ENCODE results near the gene GRM1.

GRM1 gene

DNA sequence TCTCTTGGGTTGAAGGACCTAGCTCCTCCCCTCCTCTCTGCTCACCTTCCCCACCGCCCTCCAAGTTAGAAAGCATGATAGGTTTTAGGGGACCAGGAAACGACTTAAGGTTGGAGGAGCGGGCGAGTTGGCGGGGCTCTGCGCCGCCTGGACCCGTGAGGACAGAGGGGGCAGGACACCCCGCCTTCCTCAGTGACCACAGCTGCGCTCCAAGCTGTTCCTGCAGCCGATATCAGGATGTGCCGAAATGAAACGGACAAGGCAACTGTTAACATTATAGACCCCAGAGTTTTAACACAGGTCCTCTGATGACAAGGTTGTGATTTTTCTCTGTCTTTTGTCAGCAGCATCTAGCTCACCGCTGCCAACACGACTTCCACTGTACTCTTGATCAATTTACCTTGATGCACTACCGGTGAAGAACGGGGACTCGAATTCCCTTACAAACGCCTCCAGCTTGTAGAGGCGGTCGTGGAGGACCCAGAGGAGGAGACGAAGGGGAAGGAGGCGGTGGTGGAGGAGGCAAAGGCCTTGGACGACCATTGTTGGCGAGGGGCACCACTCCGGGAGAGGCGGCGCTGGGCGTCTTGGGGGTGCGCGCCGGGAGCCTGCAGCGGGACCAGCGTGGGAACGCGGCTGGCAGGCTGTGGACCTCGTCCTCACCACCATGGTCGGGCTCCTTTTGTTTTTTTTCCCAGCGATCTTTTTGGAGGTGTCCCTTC lies at the start of gene GRM1:
Gene GRM1, plus strand, starts transcription at position 212 of the 722 bp plus-strand sequence. Its CDS starts 456 bp downstream, at position 668.
- DNase-seq (ENCODE audit: low read depth in 2 of 2) = no peak

- no peak for DNase-seq (ENCODE audit: low read depth in 2 of 2)
Measured at GRCh38 chr6:146009338-146009737, 19.5 kb upstream of the GRM1 start.

DNA sequence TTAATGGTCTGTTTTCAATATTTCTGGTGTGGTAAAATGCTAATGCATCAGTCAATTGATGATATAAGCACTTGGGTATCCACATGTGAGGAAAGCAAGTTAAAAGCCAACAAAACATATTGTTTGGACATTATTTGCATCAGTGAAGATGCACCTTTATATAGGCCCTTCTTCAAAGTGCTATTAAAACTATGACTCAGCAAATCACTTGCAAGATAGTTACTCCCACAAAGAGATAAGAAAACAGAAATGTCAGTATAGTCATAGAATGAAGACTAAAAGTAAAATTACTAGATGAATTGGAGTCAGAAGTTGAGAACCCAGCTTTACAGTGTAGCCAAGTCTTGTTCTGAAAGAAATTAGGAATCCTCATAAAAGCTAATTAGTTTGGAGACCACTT lies 14.6 kb upstream of the GRM1 start:
- no peak for DNase-seq (ENCODE audit: low read depth in 2 of 2)

- no peak for DNase-seq (ENCODE audit: low read depth in 2 of 2)
Measured at GRCh38 chr6:146017672-146018071, 11.2 kb upstream of the GRM1 start.

DNA sequence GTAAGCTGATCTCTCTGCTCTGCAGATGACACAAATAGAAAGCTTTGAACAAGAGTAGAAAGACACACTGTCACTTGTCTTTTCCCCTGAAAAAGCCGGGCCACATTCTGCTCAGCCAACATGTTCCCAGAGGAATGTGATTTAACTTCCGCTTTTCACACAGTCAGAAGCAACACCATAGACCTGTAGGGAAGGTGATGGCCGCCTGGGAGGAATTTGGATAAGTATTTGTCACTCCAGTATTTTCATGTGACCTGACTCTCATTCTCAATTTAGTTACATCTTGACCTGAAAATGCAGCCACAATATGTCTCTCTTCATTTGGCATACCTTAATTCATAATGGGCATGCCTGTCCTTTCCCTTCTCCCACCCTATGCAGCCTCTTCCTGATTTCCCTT lies 2.0 kb upstream of the GRM1 start:
- DNase-seq (ENCODE audit: low read depth in 2 of 2) = no peak

DNA sequence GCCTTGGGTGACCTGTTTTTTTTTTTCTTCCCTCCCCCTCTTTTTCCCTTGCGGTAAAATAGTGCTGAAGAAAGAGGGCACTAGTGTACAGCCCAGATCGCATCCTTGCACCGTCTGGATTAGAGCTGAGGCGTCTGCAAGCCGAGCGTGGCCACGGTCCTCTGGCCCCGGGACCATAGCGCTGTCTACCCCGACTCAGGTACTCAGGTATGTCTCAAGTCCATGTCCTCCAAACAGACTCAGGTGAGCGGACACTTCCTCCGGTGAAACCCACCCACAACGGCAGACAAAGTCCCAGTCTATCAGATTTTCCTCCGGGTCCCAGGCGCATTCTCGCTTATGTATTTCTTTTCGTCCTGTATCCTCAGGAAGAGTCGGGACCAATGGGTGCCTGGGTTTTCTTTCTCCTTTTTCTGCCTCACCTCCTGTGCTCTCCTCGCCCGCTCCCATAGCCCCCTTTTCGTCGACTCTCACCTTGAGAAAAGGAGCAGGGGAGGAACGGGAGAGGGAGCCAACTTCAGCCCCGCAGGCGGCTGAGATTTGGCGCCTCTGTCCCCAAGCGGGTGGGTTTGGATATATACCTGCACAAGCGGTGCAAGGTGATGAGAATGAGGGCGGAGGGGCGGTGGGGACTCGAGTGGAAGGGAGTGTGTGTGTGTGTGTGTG lies 1.1 kb upstream of the GRM1 start:
- DNase-seq (ENCODE audit: low read depth in 2 of 2) = no peak

DNA sequence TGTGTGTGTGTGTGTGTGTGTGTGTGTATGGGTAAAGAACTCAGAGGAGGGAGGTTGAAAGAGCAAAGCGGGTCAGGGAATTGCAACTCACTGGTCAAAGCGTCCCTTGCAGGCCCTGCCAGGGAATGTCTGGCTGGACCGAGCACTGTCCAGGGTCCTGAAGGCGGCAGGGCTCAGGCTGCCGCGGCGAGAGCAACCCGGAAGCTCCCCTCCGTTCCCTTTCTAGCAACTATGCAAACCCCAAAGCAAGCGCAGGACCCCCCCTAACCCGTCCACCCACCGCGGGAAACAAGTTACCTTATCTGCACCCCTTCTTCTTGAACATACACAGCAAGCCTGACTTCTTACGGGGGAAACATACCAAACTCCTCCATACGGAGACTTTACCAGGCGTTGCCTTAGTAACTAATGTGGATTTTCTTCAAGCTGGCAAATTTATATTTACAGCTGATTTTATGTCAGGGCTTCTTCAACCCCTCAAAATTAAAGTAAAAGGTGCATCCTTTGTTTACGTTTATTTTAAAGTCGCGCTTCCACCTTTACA lies 538 bp upstream of the GRM1 start:
- no peak for DNase-seq (ENCODE audit: low read depth in 2 of 2)

DNA sequence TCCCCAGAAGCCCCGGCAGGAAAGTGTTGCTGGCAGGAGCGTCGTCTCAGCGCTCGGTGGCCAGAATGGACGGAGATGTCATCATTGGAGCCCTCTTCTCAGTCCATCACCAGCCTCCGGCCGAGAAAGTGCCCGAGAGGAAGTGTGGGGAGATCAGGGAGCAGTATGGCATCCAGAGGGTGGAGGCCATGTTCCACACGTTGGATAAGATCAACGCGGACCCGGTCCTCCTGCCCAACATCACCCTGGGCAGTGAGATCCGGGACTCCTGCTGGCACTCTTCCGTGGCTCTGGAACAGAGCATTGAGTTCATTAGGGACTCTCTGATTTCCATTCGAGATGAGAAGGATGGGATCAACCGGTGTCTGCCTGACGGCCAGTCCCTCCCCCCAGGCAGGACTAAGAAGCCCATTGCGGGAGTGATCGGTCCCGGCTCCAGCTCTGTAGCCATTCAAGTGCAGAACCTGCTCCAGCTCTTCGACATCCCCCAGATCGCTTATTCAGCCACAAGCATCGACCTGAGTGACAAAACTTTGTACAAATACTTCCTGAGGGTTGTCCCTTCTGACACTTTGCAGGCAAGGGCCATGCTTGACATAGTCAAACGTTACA lies 817 bp downstream of the GRM1 start:
- no peak for DNase-seq (ENCODE audit: low read depth in 2 of 2)

DNA sequence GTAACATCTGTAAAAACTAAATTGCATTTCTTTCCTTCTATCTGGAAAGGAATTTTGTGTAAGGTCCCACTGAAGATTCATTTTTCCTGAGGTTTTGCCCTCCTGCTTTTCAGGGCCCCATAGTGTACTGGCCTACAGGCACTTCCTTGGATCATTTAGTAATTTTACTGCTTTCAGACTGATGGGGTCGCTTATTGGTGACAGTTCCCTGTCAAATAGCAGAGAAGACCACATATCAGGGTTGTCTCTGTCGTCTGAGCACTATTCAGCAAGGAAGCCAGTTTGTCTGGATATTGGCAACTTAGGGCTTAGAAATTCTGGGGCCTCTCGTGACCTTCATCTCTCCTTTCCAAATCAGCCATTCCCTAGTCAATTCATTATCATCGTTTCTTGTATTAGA lies 3.5 kb downstream of the GRM1 start:
- DNase-seq (ENCODE audit: low read depth in 2 of 2) = no peak

DNA sequence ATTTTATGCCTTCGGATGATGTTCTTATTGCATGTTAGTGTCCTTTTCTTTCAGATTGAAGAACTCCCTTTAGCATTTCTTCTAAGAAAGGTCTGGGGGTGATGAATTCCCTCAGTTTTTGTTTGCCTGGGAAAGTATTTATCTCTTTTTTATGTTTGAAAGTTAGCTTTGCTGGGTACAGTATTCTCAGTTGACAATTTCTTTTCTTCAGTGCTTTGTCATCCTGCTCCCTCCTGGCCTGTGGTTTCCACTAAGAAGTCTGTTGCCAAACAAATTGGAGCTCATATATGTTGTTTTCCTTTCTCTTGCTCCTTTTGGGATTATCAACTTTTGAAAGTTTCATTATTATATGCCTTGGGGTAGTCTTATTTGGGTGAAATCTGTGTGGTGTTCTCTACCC lies 11.5 kb downstream of the GRM1 start:
- no peak for DNase-seq (ENCODE audit: low read depth in 2 of 2)

- no peak for DNase-seq (ENCODE audit: low read depth in 2 of 2)
Measured at GRCh38 chr6:146041282-146041681, 12.4 kb downstream of the GRM1 start.

- no peak for DNase-seq (ENCODE audit: low read depth in 2 of 2)
Measured at GRCh38 chr6:146047371-146047770, 18.5 kb downstream of the GRM1 start.

- no peak for DNase-seq (ENCODE audit: low read depth in 2 of 2)
Measured at GRCh38 chr6:146050168-146050567, 21.3 kb downstream of the GRM1 start.

DNA sequence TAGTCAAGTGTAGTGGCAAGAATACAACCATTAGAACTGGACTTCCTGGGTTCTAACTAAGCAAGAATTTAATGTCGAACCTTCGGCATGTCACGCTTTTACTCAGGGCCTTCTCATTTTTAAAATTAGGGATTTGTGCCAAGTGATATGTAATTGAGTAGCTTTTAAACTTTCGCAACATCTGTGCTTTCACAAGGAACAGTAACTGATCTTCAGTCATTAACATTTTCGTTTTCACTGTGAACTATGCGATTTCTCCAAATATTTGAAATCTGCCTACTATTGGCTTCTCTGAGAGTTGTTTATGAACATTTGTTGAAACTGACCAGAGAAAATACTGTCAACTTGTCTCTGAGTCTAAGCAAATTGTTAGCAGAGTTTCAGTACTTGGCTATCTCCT lies 27.6 kb downstream of the GRM1 start:
- no peak for DNase-seq (ENCODE audit: low read depth in 2 of 2)

GRCh38 chr6:146065690-146066089 lies 36.8 kb downstream of the GRM1 start:
- no peak for DNase-seq (ENCODE audit: low read depth in 2 of 2)

DNA sequence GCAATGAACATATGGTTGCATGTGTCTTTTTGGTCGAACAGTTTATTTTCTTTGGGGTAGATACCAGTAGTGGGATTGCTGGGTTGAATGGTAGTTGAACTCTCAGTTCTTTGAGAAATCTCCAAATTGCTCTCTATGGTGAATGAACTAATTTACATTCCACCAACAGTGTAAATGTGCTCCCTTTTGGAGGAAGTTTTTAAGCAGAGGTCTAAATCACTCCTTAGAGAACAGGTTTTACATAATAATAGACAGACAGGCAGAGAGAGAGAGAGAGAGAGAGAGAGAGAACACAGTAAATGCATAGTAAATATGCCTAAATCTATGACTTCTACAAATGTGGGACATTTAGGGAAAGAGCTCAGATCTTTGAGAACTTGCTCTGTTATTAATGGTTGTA lies 37.6 kb downstream of the GRM1 start:
- DNase-seq (ENCODE audit: low read depth in 2 of 2) = no peak

DNA sequence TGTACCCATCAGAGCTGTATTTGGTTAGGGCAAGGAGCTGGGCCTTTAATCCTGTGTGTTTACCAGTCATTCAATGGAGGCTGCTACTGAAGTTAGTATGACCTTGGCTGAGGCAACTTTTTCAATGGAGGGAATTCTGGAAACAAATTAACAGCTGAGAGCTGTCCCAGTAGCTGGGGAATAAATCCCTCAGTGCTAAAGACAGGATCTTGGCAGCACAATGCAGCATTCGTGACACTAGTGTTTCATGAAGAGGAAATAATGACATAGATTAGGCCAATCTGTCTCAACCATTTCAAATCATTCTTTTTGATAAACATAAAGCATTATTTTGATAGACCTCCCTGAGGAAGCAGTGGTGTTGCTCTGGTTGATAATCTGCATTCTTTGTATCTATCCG lies 42.9 kb downstream of the GRM1 start:
- no peak for DNase-seq (ENCODE audit: low read depth in 2 of 2)

DNA sequence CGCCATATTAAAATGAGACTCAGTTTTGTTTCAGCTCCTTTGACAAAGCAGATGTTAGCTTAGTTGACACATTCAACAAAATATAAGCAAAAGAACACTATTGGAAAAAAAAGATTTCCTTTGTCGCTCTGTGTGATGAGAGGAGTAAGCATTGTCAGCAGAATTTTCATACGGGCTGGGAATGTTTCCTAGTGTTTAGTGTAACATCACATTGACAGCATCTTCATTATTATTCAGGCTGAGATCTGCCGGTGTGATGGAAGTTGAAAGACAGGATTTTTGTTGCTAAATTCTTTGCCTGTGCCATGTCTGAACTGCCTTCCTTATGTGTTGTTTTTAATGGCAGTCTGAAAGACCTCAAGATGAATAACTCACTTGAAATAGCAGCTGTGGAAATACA lies 49.1 kb downstream of the GRM1 start:
- no peak for DNase-seq (ENCODE audit: low read depth in 2 of 2)

DNA sequence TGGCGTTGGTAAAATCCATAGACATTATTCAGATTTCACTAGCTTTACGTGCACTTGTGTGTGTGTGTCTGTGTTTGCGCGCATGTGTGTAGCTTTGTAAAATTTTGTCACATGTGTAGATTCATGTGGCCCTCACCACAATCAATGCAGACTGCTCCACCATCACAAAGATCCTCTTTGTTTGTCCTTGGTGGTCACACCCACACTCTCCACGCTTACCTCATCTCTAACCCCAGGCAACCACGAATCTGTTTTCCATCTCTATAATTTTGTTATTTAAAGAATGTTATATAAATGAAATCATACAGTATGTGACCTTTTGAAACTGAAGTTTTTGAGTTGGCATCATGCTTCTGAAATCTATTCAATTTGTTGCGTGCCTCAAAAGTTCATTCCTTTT lies 58.5 kb downstream of the GRM1 start:
- DNase-seq (ENCODE audit: low read depth in 2 of 2) = no peak

DNA sequence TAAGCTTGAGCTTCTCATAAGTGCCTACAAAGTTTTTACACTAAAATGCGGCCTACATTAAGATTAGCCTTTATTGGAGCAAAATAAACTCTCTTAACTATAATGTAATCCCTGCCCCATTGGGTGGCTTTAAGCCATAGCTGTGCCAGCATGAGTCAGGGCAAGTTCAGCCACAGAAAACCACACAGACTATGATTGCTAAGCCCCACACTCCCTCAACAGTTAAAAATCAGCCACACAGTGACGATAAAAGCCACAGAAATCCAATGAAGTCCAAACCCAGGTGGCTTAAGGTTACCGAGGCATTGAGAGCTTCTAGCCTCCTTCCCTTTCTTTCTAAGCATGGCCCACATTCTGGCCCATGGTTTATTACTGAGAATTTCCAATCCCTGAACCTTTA lies 61.6 kb downstream of the GRM1 start:
- no peak for DNase-seq (ENCODE audit: low read depth in 2 of 2)

DNA sequence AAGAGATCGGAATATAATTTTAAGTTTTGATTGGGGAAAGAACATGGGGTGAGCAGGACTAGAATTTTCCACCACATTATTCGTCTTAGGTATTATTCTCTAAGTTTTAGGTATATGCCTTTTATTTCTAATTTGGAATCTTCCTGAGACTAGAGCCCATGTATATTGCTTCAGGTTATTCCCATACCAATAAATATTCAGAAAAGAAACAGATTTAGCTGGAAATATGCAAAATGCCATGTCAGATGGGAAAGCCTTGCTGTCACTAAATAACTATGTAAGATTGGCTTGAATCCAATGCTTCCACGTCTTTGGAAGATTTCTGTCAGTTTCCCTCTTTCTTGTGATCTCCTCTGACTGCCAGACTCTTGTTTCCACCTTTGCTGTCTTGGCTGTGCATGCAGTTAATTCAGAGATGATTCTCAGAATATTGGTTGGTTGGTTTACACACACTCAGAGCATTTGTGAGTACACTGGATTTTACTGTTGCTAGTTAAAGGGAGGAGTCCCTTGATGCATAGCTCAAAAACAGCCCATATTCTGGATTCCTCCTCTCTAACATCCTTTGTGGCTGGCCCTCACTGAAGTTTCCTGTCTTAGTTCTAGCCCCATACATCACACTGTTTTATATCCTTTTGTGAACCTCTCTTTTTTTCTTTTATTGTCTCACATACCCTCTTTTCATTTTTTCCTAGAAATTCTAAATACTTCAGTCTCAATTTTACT lies 64.3 kb downstream of the GRM1 start:
- DNase-seq (ENCODE audit: low read depth in 2 of 2) = no peak

DNA sequence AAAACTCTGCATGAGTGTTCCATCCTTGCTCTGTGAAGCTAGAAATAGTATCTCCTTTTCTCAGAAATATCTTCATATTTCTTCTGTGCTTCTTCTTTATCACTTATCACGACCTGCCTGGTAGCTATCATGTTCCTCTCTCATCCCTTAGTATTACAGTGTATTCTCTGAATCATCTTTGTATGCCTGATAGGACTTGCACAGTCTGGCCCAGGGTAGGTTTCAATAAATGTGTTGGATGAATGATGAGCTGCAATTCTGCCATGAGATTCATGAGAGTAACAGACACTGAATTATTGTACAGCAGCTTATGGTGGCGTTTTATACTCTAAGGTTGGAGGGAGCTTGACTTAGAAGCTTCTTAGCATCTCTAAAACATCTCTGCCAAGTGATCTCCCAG lies 66.6 kb downstream of the GRM1 start:
- DNase-seq (ENCODE audit: low read depth in 2 of 2) = no peak

All from stimulated activated CD8-positive, alpha-beta memory T cell treated with anti-CD3 and anti-CD28 coated beads, Interleukin-15, amount 100 ng/mL, for 4 hours (primary cell).